NOMO-1 treated with dmso at 0.1 percent for 144 hours (cell line): ENCODE data around the gene ID3.
"Not testable (repeated sequence)": the region's sequence is repeated elsewhere in the genome, so short reads cannot be mapped to it uniquely, and the experiment has no call there.

Source experiments
- DNase-seq: peaks from one replicate; lab custom pipeline; 2025; ENCODE audit not compliant: unreplicated experiment; lab: John Stamatoyannopoulos, UW

ID3 gene

GRCh38 chr1:23589585-23589986, 30.3 kb upstream of the ID3 start:
- no peak for DNase-seq

- DNase-seq: no peak
Observed at GRCh38 chr1:23588749-23589548, 29.6 kb upstream of the ID3 start.

- peak; percentile 49 for DNase-seq
Observed at GRCh38 chr1:23585321-23586022, 26.2 kb upstream of the ID3 start.

- DNase-seq: not testable (repeated sequence)
Observed at GRCh38 chr1:23583727-23584126, 24.4 kb upstream of the ID3 start.

GRCh38 chr1:23582820-23583219, 23.5 kb upstream of the ID3 start:
- no peak for DNase-seq

- DNase-seq: no peak
Observed at GRCh38 chr1:23581219-23581618, 21.9 kb upstream of the ID3 start.

- DNase-seq: no peak
Observed at GRCh38 chr1:23578997-23579363, 19.7 kb upstream of the ID3 start.

GRCh38 chr1:23578311-23578996, 19.2 kb upstream of the ID3 start:
- DNase-seq: no peak

GRCh38 chr1:23577056-23578004, 18.0 kb upstream of the ID3 start:
- DNase-seq: peak; percentile 21

GRCh38 chr1:23576338-23577055, 17.2 kb upstream of the ID3 start:
- DNase-seq: no peak

- DNase-seq: no peak
Observed at GRCh38 chr1:23575226-23575810, 16.0 kb upstream of the ID3 start.

GRCh38 chr1:23574265-23574754, 15.0 kb upstream of the ID3 start:
- DNase-seq: no peak

GRCh38 chr1:23573574-23574182, 14.4 kb upstream of the ID3 start:
- DNase-seq: no peak

GRCh38 chr1:23571465-23571864, 12.2 kb upstream of the ID3 start:
- DNase-seq: no peak

GRCh38 chr1:23570001-23570691, 10.8 kb upstream of the ID3 start:
- DNase-seq: no peak

- DNase-seq: no peak
Observed at GRCh38 chr1:23568608-23569383, 9.5 kb upstream of the ID3 start.

- DNase-seq: no peak
Observed at GRCh38 chr1:23567996-23568607, 8.8 kb upstream of the ID3 start.

GRCh38 chr1:23567629-23567995, 8.3 kb upstream of the ID3 start:
- no peak for DNase-seq
